ENCODE results near the gene METTL26.

Gene METTL26

GRCh38 chr16:636206-637080 lies at the start of gene METTL26:
TSS of gene METTL26 (minus strand) at chr16:636305. CDS start at chr16:636290, 15 bp downstream.
- DNase-seq (ENCODE audit: low read depth in 2 of 2): peak; percentile 85 to 89

GRCh38 chr16:684961-685696 lies 49.0 kb upstream of the METTL26 start:
- DNase-seq (ENCODE audit: low read depth in 2 of 2): no peak

- DNase-seq (ENCODE audit: low read depth in 2 of 2): peak; percentile 89 to 97
Measured at GRCh38 chr16:684071-684794, 48.1 kb upstream of the METTL26 start, which contains the start of gene JMJD8. TSS of gene JMJD8 (minus strand) at chr16:684334. CDS start at chr16:684319, 15 bp downstream.

- no peak for DNase-seq (ENCODE audit: low read depth in 2 of 2)
Measured at GRCh38 chr16:683396-684070, 47.4 kb upstream of the METTL26 start.

DNA sequence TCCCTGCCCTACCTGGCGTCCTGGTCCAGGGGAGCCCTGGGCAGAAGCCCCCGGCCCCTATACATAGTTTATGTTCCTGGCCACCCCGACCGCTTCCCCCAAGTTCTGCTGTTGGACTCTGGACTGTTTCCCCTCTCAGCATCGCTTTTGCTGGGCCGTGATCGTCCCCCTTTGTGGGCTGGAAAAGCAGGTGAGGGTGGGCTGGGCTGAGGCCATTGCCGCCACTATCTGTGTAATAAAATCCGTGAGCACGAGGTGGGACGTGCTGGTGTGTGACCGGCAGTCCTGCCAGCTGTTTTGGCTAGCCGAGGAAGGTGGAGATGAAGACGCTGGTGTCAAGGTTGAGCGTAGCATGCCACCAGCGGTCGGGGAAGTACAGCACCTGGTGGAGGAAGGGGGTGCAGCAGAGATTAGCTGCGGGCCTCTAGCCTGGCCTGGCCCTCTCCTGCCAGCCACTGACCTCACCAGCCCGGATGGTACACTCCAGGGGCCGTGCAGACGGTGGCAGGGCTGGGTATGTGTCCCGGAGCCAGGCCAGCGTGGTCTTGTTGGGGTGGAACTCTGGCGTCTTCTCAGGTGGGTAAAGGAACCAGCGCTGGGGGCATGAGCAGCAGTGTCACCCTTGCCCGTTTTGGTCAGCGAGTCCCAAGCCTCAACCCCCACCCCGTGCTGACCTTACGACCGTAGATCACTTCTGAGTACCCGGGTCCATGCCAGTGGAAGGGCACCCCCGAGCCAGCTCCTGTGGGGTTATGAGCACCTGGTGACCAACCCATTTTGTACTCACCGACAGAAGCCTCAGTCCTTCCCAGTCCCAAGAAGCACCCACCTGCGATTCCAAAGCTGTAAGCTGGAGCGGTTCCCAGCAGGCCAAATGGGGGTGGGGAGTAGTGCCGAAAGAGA lies 46.6 kb upstream of the METTL26 start:
- no peak for DNase-seq (ENCODE audit: low read depth in 2 of 2)

GRCh38 chr16:681746-682427 lies 45.8 kb upstream of the METTL26 start:
- DNase-seq (ENCODE audit: low read depth in 2 of 2): no peak

GRCh38 chr16:680967-681745 lies 45.1 kb upstream of the METTL26 start:
- no peak for DNase-seq (ENCODE audit: low read depth in 2 of 2)

GRCh38 chr16:680625-680945 lies 44.5 kb upstream of the METTL26 start:
- DNase-seq (ENCODE audit: low read depth in 2 of 2): no peak

DNA sequence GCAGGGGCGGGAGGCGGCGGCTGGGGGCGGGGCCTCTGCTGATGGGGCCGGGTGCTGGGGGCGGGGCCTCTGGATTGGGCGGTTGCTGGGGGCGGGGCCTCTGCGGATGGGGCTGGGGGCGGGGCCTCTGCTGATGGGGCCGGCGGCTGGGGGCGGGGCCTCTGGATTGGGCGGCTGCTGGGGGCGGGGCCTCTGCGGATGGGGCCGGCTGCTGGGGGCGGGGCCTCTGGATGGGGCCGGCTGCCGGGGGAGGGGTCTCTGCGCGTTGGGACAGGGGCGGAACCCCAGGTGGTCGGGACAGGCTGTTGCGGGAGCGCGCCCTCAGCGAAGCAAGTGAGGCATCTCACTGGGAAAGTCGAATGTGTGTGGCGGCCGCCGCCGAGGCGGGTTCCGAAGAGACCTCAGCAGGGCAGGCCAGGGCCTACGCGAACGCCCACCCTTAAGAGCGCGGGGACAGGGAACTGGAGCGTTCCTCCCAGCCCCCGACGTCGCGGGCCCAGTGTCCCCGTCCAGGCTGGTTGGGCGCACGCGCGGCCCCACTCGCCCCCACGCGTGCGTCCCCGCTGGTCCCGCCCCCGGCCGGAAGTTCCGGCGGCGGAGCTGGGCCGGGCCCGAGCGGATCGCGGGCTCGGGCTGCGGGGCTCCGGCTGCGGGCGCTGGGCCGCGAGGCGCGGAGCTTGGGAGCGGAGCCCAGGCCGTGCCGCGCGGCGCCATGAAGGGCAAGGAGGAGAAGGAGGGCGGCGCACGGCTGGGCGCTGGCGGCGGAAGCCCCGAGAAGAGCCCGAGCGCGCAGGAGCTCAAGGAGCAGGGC lies 43.9 kb upstream of the METTL26 start, which contains the start of gene STUB1:
STUB1 (plus strand) TSS at position 597 of the 811 bp plus-strand sequence; CDS start at position 713, 116 bp downstream.
- peak; percentile 74 to 85 for DNase-seq (ENCODE audit: low read depth in 2 of 2)

DNA sequence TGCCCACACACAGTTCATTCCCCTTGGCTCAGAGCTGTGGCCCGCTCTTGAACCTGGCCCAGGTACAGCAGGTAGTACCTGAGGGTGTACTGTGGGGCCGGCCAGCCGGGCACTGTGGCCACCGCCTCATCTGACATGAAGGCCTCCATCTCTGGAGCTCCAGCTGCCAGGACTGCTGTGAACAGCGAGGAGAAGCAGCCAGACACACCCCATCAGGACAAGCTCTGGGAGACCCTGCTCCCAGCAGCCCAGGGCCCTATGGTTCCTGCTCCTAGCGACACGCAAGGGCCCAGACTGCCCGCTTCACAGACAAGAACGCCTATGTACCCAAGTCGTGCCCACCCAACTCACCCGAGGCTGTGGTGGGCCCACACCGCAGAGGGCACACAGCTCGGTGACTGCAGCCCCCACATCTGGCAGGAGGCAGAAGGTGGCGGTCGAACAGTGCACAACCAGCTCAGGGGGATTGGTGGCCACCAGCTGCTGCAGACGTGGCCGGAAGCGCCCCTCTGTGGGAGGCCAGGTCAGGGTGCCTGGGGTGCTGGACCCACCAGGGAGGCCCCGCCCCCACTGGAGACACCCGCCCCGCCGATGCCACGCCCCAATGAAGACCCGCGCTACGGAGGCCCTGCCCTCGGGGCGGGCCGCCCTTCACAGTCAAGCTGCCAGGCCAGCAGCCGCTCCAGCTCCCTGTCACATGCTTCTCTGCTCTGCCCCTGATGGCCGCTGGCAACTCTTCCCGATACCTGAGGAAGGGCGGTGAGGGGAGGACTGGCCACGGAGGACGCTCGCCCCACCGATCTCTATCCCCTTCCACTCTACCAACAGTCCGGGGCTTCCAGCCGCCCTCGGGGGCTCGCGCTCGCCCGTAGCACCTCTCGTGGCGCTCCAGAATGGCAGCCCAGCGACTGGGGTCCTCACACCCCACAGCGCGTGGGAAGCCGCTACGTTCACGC lies 43.0 kb upstream of the METTL26 start:
- DNase-seq (ENCODE audit: low read depth in 2 of 2): peak in 1 of 2 donors; percentile 43

DNA sequence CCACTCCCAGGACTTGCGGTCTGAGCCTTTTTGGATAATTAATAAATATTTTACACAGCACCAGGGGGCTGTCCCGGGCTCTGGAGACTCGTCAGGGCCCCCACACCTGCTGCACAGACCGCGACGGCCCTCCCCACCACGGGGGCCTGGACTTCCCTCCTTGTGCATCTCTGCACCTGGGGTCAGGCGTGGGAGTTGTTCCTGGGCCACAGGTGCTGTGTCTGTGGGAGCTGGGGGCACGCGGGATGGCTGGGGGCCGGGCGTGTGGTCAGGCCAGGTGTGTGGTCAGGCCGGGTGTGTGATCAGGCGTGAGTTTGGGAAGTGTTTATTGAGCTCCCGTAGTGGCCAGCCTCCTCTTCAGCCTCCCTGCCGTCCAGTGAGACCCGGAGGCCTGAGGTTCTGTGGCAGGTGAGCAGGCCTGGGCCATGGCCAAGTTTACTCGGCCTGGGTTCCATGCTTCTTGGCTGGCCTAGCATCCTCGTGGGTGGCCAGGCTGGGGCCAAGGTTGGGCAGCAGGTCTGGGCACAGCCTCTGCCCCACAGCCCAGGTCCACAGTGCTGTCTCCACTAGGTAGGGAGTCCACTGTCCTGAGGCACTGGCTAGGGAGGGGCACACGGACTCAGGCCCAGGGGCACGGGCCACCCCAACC lies 42.2 kb upstream of the METTL26 start:
- no peak for DNase-seq (ENCODE audit: low read depth in 2 of 2)

GRCh38 chr16:677316-678190 lies 41.4 kb upstream of the METTL26 start:
- DNase-seq (ENCODE audit: low read depth in 2 of 2): no peak

- no peak for DNase-seq (ENCODE audit: low read depth in 2 of 2)
Measured at GRCh38 chr16:676913-677312, 40.8 kb upstream of the METTL26 start.

GRCh38 chr16:676565-676902 lies 40.4 kb upstream of the METTL26 start:
- DNase-seq (ENCODE audit: low read depth in 2 of 2): no peak

- no peak for DNase-seq (ENCODE audit: low read depth in 2 of 2)
Measured at GRCh38 chr16:675884-676564, 39.9 kb upstream of the METTL26 start.

Data from stimulated activated CD8-positive, alpha-beta memory T cell treated with anti-CD3 and anti-CD28 coated beads, Interleukin-7, amount 100 ng/mL, for 4 hours (primary cell).